ENCODE data around the gene SLA2. TPM values are rescaled to one million over a fixed set of nuclear protein-coding genes. Genes with fewer than 3 reads are reported as not detected.

SLA2 gene
- total and polyA plus RNA-seq, 2 donors from 2014 or later, result 0.24 to 1.5 TPM

DNA sequence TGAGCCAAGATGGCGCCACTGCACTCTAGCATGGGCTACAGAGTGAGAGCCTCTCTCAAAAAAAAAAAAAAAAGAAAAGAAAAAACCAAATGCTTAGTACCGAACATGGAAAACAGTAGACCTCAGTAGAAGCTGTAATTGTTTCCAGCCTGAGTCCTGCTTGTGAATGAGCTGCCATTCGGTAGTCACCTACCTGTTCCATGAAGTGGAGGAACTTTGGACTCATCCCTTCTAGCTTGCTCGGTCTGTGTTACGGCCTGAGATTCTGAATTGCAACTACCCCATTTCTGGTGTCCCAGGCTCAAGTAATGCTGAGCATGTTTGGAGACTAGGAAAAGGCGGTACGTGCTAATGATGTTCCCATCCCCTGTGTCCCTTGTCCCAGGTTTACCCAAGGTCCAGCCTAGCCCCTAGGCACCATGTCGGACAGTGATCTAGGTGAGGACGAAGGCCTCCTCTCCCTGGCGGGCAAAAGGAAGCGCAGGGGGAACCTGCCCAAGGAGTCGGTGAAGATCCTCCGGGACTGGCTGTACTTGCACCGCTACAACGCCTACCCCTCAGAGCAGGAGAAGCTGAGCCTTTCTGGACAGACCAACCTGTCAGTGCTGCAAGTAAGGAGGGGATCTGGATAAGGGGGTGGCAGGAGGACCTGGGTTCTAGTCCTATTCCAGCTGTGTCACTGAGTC is 67.5 kb downstream of the SLA2 start:
- Histone ChIP-seq H3K4me3 (ENCODE audit: low read length in 3 of 3) (peak overlapping the region in 1 of 3 donors; percentile 8), H3K27me3 (ENCODE audit: control insufficient read depth, insufficient read depth, low read length) (no peaks in the 10 kb centered on the region), H3K4me1 (ENCODE audit: control insufficient read depth in 2 of 3, insufficient read depth in 2 of 3, low read depth in 1 of 3, low read length in 3 of 3) (peaks cover 0 to 30% (median 26%) of the 10 kb centered on the region in 3 donors), H3K27ac (ENCODE audit: low read depth in 2 of 2, low read length in 2 of 2) (no peak overlapping the region), H3K36me3 (ENCODE audit: control insufficient read depth in 2 of 3, insufficient read depth in 3 of 3, low read length in 3 of 3) (peaks cover 6 to 21% (median 12%) of the 10 kb centered on the region in 3 donors), H3K9ac (ENCODE audit: low read length in 3 of 3) (no peak overlapping the region), H3K9me3 (ENCODE audit: control insufficient read depth in 2 of 3, insufficient read depth in 1 of 3, low read length in 3 of 3) (no peaks in the 10 kb centered on the region)
- DNase-seq (no peak), FAIRE-seq (no peak)
- intact Hi-C loops (cut with DNase I), result no loop called here
- TF ChIP-seq, protein P1, sequence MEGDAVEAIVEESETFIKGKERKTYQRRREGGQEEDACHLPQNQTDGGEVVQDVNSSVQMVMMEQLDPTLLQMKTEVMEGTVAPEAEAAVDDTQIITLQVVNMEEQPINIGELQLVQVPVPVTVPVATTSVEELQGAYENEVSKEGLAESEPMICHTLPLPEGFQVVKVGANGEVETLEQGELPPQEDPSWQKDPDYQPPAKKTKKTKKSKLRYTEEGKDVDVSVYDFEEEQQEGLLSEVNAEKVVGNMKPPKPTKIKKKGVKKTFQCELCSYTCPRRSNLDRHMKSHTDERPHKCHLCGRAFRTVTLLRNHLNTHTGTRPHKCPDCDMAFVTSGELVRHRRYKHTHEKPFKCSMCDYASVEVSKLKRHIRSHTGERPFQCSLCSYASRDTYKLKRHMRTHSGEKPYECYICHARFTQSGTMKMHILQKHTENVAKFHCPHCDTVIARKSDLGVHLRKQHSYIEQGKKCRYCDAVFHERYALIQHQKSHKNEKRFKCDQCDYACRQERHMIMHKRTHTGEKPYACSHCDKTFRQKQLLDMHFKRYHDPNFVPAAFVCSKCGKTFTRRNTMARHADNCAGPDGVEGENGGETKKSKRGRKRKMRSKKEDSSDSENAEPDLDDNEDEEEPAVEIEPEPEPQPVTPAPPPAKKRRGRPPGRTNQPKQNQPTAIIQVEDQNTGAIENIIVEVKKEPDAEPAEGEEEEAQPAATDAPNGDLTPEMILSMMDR (IDR thresholded peaks at IDR 0.05; ENCODE audit: borderline replicate concordance, extremely low read depth, insufficient read depth), result no peak

DNA sequence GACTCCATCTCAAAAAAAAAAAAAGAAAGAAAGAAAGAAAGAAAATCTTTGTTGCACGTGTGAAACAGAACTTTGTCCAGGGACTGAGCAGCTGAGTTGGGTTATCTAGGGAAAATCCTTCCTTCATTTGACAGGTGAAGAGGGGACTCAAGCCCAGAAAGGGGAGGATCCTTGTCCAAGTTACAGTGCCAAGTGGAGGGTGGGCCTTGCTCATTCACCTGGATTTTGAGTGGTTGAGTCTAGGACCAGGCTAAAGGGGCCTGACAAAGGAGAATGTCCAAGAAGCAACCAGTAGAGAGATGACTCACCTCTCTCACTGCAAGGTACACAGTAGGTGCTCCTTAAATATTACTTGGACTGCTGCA is 69.9 kb downstream of the SLA2 start:
- H3K27me3 ChIP-seq (ENCODE audit: control insufficient read depth, insufficient read depth, low read length), result no peaks in the 10 kb centered on the region
- intact Hi-C loops (cut with DNase I), result no loop called here

GRCh38 chr20:36574366-36575135 is 71.4 kb downstream of the SLA2 start:
- Histone ChIP-seq H3K9ac (ENCODE audit: low read length in 3 of 3) (peak overlapping the region in 2 of 3 donors; percentile 68 to 69), H3K4me1 (ENCODE audit: control insufficient read depth in 2 of 3, insufficient read depth in 2 of 3, low read depth in 1 of 3, low read length in 3 of 3) (peaks cover 0 to 22% (median 20%) of the 10 kb centered on the region in 3 donors), H3K27ac (ENCODE audit: low read depth in 2 of 2, low read length in 2 of 2) (peak overlapping the region; percentile 85 to 98), H3K36me3 (ENCODE audit: control insufficient read depth in 2 of 3, insufficient read depth in 3 of 3, low read length in 3 of 3) (peaks cover 3 to 6% (median 5%) of the 10 kb centered on the region in 3 donors), H3K9me3 (ENCODE audit: control insufficient read depth in 2 of 3, insufficient read depth in 1 of 3, low read length in 3 of 3) (no peaks in the 10 kb centered on the region), H3K4me3 (ENCODE audit: low read length in 3 of 3) (peak overlapping the region; percentile 46 to 74 (median 63)), H3K27me3 (ENCODE audit: control insufficient read depth, insufficient read depth, low read length) (no peaks in the 10 kb centered on the region)
- TF ChIP-seq, protein P1 (IDR thresholded peaks at IDR 0.05; ENCODE audit: borderline replicate concordance, extremely low read depth, insufficient read depth), result no peak
- DNase-seq (peak; percentile 86 to 94 (median 92)), FAIRE-seq (no peak)
- intact Hi-C loops (cut with DNase I), result no loop called here

More for the DNA sequence above, 69.9 kb downstream of the SLA2 start:
- no peak for FAIRE-seq
- no peak overlapping the region for H3K4me3 ChIP-seq (ENCODE audit: low read length in 3 of 3)
- no peak overlapping the region for H3K27ac ChIP-seq (ENCODE audit: low read depth in 2 of 2, low read length in 2 of 2)
- no peak overlapping the region for H3K9ac ChIP-seq (ENCODE audit: low read length in 3 of 3)
- DNase-seq, result no peak
- peaks cover 0 to 30% (median 28%) of the 10 kb centered on the region in 3 donors for H3K4me1 ChIP-seq (ENCODE audit: control insufficient read depth in 2 of 3, insufficient read depth in 2 of 3, low read depth in 1 of 3, low read length in 3 of 3)
- TF ChIP-seq, protein P1 (IDR thresholded peaks at IDR 0.05; ENCODE audit: borderline replicate concordance, extremely low read depth, insufficient read depth), result no peak
- no peaks in the 10 kb centered on the region for H3K9me3 ChIP-seq (ENCODE audit: control insufficient read depth in 2 of 3, insufficient read depth in 1 of 3, low read length in 3 of 3)
- peaks cover 5 to 8% (median 6%) of the 10 kb centered on the region in 3 donors for H3K36me3 ChIP-seq (ENCODE audit: control insufficient read depth in 2 of 3, insufficient read depth in 3 of 3, low read length in 3 of 3)
